Astrocyte of the hippocampus (primary cell): ENCODE measurements around the gene TLK2.
"Not testable (repeated sequence)": the region's sequence is repeated elsewhere in the genome, so short reads cannot be mapped to it uniquely, and the experiment has no call there.

ENCODE experiments used
- DNase-seq: peaks from one replicate; pipeline ENCODE4 v3.0.0; 2011; ENCODE audit warnings: low read depth, low spot score

TLK2 gene

DNA sequence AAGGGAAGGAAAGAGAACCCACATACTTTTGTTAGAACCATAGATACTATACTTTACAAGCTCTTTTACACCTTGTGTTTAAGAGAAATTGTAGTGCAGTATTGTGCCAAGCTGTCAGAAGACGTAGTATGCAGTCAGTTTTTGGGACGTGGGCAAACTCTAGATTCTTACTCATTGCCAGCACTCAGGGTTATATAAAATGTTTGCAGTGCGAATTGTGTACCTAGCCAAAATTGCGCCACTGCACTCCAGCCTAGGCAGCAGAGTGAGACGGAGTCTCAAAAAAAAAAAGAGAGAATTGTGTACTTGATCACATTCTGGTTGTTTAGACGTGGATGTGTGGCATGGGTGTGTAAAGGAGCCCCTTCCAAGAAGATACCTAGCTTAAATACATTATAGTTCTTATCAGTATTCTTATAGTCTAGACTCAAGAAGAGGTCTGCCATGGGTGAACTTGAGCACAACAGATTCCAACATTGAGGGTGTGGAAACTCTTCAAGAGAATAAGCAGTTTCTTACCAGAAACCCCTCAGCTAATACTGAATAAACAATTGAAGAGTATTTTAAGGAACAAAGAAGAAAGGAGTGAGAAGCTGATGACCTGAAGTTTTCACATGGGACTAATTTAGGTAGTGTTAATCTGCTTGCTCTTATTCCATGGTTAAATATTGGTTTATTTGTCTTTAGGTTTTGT is 121.5 kb downstream of the TLK2 start:
- DNase-seq: no peak

DNA sequence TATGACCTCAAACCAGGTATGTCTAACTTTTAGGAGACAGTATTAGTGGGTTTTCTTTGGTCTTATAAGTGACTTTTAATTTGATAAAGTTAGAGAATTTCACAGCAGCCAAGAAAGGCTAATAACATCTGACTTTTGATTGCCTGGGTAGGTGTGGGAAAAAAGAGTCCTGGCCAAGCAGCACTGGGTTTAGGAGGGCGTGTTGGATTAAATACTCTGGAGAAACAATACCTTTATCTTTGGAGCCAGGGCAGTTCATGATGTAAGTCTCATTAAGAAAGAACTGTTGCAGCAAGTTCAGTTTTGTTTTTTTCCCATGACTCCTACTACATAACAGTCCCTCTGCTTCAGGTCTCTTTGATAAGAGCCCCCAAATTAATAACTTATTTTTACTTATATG is 122.2 kb downstream of the TLK2 start:
- DNase-seq: no peak

DNA sequence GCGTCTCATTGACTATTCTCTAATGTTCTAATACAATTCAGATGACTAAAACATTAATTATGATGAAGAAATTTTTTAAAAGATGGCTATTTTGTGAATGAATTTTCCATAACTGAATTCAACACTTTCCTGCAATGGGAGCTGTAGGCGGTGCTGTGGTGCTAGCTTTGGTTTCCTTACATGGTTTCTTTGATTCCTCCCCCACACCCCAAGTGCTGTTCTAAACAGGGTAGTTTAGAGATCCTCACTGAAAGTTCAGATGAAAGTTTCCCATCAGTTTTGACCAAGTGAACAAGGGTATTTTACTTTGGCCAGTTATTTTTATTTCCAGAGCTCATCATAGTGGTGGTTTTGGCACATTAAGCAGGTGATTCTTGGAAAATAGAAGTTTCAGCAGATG is 122.8 kb downstream of the TLK2 start:
- DNase-seq: no peak

DNA sequence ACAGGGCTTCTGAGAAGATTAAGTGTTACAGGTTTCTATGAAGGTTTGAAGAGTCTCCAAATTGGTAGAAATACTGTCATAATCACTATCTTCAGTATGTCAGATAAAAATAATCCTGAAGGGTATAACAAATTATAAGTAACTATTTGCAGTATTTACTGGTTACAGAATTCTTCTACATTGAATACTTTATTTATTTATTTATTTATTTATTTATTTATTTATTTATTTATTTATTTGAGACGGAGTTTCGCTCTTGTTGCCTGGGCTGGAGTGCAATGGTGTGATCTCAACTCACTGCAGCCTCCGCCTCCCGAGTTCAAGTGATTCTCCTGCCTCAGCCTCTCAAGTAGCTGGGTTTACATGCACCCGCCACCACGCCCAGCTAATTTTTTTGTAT is 125.2 kb downstream of the TLK2 start:
- DNase-seq: not testable (repeated sequence)

DNA sequence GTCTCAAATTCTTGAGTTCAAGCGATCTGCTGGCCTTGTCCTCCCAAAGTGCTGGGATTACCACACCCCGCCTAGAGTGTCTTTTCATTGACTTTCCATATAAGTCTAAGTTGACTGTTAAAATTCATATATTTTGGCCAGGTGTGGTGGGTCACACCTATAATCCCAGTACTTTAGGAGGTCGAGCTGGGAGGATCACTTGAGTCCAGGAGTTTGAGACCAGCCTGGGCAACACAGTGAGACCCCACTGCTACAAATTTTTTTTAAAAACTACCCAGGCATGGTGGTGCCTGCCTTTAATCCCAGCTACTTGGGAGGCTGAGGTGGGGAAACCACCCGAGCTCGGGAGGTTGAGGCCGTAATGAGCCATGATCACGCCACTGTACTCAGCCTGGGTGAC is 127.0 kb downstream of the TLK2 start:
- no peak for DNase-seq

DNA sequence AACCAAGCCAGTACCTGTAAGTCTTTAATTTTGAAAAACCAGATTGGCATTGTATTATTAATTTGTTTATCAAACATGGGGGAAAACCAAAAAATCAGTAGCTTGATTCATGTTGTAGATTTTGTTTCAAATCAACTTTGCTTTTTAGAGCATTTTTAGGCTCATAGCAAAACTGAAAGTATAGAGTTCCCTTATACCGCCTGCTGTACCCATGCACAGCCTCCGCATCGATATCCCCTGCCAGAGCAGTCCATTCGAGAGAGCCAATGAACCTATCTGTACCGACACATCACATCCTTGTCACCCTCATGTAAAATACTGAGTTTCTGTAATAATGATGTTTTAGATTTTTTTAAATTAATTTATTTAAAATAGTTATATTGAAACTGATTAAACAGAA is 132.7 kb downstream of the TLK2 start:
- DNase-seq: no peak

DNA sequence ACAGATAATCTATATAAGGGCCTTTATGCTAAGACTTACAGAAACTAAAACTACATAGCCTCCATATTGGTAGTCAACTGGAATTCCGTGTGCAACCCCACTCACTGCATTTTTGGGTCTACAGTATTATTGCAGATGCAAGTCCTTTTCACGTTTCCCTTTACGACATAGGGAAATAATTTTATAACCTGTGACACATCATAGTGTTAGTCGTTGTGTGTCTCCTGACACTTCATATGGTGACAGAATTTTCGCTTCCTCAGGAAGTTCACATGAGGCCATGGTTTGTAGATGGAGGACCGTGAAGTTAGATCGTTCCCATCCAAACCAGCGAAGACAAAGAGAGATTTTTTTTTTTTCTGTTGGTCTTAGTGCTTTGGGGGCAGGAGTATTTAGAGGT is 133.1 kb downstream of the TLK2 start:
- no peak for DNase-seq

DNA sequence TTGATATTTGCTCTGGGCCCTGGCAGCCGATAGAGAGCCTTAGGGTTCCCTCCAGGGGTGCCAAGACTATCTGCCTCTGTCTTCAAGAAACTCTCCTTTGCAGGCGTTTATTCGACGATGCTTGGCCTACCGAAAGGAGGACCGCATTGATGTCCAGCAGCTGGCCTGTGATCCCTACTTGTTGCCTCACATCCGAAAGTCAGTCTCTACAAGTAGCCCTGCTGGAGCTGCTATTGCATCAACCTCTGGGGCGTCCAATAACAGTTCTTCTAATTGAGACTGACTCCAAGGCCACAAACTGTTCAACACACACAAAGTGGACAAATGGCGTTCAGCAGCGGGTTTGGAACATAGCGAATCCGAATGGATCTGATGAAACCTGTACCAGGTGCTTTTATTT is 133.7 kb downstream of the TLK2 start:
- not testable (repeated sequence) for DNase-seq

DNA sequence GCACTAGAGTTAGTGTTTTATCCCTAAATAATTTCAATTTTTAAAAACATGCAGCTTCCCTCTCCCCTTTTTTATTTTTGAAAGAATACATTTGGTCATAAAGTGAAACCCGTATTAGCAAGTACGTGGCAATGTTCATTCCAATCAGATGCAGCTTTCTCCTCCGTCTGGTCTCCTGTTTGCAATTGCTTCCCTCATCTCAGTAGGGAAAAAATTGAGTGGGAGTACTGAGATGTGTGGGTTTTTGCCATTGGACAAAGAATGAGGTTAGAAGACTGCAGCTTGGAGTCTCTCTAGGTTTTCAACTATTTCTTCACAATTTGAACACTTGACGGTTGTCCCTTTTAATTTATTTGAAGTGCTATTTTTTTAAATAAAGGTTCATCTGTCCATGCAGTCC is 134.5 kb downstream of the TLK2 start:
- not testable (repeated sequence) for DNase-seq

DNA sequence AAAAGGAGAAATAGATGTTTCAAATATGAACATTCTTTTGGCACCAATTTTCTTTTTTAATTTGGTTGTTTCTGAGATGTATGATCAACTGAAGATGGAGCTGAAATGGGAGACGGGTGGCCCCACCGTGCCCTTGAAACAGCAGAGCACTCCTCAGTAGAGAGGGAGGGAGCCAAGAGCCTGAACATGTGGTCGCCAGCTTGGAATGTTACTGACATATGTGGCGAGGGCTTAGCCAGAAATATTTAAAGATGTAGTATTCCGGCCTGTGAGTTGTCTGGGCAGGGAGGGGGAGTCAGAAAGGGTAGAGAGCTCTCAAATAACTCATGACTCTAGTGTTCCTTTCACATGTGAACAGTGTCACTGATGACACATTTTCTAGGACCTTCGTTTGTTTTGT is 135.5 kb downstream of the TLK2 start:
- peak; percentile 78 for DNase-seq

DNA sequence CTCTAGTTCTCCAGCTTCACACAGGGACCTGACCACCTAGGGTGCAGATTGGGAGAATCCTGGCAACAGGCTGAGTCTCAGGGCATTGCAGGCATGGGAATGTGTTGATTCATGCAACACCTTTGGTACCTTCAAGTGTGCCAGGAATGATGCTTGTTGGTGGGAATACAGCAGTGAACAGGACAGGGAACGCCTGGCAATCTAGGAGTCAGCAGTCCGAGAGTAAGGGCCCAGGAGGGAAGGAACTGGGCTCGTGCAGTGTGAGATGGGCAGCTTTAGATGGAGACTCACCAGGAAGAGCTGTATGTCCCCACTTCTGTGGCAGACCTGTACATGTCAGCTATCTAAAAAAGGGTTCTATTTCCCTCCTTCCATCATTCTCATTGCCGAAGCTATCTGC is 136.9 kb downstream of the TLK2 start:
- DNase-seq: no peak

DNA sequence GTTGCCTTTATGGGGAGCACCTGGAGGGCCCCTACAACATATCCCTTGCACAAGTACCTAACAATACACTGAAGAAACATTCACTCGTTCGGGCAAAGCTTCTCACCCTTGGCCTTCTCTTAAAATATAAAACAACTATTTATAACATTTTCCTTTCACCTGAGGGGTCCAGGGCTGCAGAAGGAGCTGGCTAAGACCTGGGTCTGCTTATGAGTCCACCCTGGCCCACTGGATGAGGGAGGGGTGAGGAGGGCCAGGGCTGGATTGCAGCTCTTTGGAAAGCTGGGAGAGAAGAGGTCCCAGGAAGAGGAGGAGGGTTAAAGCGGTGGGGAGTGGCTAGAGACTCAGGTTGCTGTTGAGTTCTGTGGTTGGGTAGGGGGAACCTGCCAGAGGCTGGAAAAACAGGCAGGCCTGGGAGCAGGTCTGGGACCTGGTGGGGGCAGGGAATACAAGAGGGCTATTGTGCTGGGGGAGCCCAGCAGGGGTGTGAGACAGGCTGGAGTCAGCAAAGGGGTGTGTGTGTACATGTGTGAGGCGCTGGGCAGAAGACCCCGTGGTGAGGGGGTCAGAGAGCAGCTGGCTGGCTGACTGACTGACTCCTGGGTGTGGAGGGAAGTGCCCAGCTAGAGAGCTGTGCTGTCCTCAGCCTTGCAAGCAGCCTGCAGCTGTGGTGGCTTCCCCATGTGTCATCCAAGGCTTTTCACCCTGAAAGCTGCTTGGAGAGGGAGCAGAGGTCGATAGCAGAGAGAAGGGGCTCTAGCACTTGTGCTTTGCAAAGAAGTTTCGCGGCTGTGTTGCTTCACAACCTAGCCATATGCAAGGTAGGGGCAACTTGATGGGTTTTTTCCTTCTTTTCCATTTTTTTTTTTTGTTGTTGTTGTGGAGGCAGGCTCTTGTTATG is 138.6 kb downstream of the TLK2 start:
- peak; percentile 24 for DNase-seq

DNA sequence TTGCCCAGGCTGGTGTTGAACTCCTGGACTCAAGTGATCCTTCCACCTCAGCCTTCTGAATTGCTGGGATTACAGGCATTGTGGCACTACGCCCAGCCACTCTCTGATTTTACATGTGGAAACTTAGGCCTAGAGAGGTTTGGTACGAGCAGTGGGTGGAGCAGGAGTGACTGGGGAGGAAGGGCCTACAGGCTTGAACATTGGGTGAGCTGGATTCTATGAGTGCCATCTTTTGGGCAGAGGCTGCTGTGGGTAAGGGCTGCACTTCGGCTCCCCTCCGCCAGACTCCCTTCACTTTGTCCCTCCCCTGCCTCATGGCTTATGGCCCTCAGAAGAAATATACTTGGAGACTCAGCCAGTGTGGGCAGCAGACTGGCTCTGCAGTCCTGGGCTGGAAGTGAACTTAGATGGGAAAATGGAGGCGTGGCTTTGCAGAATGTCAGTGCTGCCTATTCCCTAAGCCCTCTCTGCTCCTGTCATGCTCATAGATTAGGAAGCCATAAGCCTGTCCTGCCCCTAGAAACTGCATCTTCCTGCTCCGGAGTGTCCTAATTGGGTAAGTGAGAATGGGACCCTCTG is 139.4 kb downstream of the TLK2 start:
- peak; percentile 43 for DNase-seq

DNA sequence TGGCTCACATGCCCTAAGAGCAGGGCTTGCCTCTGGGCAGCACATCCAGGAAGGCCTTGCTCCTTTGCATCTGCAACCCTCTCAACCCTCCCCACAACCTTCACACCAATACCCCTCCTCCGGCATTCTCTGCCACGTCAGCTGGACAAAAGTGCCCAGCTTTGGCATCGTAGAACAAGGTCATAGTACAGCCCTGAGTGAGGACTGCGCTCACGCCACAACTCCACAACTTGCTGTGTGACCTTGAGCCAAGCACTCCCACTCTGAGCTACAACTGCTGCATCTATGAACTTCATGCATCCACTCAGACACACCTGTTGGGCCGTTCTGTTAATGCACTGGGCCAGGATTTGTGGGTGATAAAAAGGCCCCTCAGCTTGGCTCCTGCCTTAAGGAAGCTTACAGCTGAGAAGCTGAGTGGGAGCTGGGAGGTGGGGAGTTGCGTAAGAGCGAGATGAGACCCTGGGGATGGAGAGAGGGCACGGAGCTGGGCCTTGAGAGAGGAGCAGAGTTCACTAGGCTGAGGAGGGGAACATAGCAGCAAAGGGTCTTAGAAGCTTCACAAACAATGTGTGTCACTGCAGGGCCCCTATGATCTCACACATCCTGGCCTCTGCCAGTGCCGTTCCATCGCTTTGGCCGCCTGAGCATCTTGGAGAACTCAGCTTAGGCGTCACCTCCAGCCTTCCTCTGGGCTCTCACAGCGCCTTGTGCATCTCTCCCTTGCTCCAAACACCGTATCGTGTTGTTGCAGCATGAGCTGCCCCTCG is 140.2 kb downstream of the TLK2 start:
- DNase-seq: no peak

DNA sequence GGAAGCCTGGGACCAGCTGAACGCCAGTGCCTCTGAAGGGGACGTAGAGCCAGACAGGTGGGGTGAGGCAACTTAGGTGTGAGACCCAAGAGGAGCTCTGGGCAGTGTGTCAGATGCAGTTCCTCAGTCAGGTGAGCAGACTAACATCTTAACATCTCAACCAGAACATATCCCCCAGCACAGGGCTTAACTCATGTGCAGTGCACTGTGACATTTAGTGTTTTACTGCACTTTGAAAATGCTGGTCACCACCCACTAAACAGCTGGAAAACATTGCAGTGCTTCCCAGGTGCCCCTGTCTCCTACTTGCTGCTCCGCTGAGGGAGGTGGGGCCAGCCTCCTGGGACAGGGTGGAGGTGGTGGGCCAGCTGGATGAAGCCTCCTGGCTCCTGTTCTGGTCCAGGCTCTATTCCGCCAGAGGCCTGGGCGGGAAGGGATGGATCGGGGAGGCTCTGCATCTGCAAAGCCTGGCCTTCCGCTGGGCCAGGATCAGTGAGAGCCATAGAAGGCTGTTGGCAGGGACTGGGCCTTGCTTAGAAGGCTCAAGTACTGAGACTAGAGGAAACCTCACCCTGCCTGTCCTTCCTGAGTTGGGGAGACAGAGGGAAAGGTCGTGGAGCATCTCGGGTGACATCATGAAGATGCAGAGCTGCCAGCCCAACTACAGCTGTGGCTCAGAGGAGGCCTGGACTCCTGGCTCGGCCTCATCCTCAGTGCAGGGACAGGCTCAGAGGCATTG is 141.0 kb downstream of the TLK2 start:
- no peak for DNase-seq

DNA sequence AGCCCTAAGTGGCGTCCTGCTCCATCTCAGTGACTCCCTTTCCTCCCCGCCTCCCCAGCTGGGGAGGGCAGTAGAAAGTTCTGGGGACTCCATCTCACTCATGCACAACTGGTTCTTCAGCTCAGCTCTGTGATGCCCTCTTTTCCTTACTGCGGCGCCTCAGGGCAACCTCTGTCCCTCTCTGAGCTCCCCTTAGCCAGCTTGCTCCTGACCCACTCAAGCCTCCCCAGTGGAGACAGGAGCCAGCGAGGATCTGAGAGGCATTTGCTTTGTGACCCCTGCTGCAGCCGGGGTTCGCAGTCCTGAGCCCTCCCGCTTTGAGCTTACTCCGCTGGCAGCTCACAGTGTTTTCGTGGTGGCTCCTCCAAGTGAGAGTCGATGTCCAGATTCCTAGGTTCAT is 142.6 kb downstream of the TLK2 start:
- DNase-seq: no peak

DNA sequence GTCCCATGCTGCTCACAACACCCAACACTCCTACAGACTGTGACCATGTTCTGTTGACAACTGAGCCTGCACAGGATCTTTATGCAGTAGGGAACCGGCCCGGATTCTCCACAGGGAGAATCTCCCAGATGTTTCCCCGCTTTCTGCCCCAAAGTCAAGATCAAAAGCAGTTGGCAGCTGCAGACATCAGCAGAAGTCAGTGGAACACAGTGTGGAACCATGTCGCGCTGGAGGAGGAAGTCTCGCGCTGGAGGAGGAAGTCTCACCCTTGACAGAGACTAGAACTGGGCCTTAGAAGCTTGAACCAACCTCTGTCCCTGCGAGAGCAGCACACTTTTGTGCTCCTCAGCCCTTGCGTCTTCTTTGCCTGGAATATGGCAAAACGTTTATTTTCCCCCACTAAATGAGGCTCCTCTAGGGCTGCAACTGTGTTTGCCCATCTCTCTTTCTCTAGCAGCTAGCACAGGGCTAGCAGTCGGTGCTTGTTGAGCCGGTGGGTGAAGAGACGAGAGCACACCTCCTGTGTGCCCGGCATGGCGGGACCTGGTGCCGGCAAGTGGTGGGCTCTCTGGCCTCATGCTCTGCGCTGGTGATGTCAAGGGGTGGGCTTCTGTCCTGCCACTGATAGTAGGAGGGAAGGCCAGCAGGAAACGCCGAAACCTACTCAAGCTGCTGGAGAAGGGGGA is 146.7 kb downstream of the TLK2 start:
- DNase-seq: no peak

DNA sequence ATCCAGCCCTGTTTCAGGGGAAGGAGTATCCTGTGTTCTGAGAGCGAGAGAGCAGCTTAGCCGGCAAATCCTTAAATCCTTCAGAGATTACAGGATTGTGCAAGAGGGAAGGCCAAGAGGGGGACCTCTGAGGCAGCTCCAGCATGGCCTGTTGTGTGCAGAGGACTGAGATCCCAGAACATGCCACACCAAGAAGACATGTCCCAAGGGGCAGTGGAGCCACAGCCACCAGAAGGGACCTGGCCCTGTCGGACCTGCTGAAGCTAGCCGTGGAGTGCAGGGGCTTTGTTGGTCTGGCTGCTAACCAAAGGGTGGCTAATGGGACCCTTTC is 147.2 kb downstream of the TLK2 start:
- no peak for DNase-seq

DNA sequence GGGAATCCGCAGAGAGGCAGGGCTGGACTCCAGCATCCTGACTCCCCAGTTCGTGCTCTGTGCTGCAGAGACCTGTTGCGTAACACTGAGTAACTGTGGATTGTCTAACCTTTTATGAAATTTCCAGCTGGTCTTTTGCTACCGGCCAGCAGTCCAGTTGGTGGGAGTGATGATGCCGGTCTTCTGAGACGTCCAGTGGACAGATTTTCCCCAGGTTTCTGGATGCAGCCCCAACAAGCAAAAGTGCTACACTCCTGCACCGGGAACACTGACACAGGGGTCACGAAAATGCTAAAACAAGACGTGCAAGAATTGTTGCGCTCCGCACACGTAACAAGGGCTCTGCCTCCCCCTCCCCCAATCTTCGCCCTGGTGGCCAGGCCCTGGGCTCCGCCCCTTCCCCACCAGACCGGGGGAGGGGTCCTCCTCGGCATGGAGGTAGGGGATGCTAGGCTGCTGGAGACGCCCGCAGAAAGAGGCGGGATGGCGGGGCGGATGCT is 148.1 kb downstream of the TLK2 start:
- DNase-seq: peak; percentile 88

DNA sequence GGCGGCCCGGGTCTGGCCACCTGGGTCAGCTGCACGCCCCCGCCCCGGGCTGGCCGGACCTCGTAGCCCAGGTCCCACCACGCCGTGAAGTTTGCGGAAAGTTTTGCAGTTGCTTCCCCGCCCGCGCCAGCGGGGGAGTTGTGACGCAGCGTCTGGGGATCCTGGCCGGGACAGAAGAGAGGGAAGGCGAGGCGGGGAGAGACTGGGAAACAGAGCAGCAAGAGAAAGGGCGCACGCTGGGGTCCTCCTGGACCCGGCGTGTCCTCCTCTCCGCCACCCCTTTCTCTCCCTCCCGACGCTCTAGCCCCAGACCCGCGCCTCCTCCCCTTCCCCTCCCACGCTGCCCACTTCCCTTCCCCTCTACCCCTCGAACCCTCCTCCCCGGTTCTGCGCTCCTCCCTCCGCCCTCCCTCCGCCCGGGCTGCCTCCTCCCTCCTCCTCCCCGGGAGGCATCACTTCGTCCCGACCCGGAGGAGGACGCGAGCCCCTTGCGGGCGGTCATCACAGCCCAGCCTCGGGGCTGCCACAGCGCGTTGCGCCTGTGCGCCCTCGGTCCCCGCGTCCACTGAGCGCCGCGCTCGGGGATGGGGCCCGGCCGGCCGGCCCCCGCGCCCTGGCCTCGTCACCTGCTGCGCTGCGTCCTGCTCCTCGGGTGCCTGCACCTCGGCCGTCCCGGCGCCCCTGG is 148.7 kb downstream of the TLK2 start, which contains the start of gene MRC2:
TSS of gene MRC2 (plus strand) at position 452 of the 685 bp plus-strand sequence. CDS start at position 585, 133 bp downstream.
- DNase-seq: peak; percentile 94
